ENCODE results near the gene MZT1.

GRCh38 chr13:72745260-72745659, 17.8 kb upstream of the MZT1 start:
- TF ChIP-seq CTCF (IDR thresholded peaks at IDR 0.05; ENCODE audit: borderline replicate concordance, extremely low read depth, low read length, poor library complexity, severe bottlenecking) (no peak), EZH2 (IDR thresholded peaks at IDR 0.05; ENCODE audit: borderline replicate concordance, low read depth, low read length, severe bottlenecking) (no peak)

Measured in DND-41 (cell line).